NCI-H1105 treated with DMSO at 0.1 percent for 48 hours (cell line): ENCODE data around the gene ENOX1.

Source experiments
- DNase-seq: peaks from one replicate; lab custom pipeline; 2025; lab: John Stamatoyannopoulos, UW

The ENOX1 gene

GRCh38 chr13:43289470-43290255 is 497.1 kb downstream of the ENOX1 start:
- DNase-seq, result peak; percentile 77

- no peak for DNase-seq
These were observed 500.0 kb downstream of the ENOX1 start for GRCh38 chr13:43286751-43287150.

- peak; percentile 36 for DNase-seq
These were observed 500.7 kb downstream of the ENOX1 start for GRCh38 chr13:43285933-43286597.

- DNase-seq, result no peak
These were observed 502.6 kb downstream of the ENOX1 start for GRCh38 chr13:43284162-43284561.

- no peak for DNase-seq
These were observed 507.1 kb downstream of the ENOX1 start for GRCh38 chr13:43279696-43280095.

GRCh38 chr13:43278127-43278526 is 508.6 kb downstream of the ENOX1 start:
- DNase-seq, result no peak

- no peak for DNase-seq
These were observed 509.6 kb downstream of the ENOX1 start for GRCh38 chr13:43277142-43277541.

GRCh38 chr13:43274881-43275280 is 511.9 kb downstream of the ENOX1 start:
- DNase-seq, result no peak

- peak; percentile 1 for DNase-seq
These were observed 513.4 kb downstream of the ENOX1 start for GRCh38 chr13:43273362-43273761.

GRCh38 chr13:43272851-43273250 is 513.9 kb downstream of the ENOX1 start:
- no peak for DNase-seq

- DNase-seq, result no peak
These were observed 515.6 kb downstream of the ENOX1 start for GRCh38 chr13:43271152-43271551.

GRCh38 chr13:43270130-43270830 is 516.5 kb downstream of the ENOX1 start:
- no peak for DNase-seq

GRCh38 chr13:43269037-43269481 is 517.7 kb downstream of the ENOX1 start:
- no peak for DNase-seq

GRCh38 chr13:43268632-43269031 is 518.1 kb downstream of the ENOX1 start:
- peak; percentile 28 for DNase-seq

- no peak for DNase-seq
These were observed 518.9 kb downstream of the ENOX1 start for GRCh38 chr13:43267916-43268315.

- no peak for DNase-seq
These were observed 519.7 kb downstream of the ENOX1 start for GRCh38 chr13:43266936-43267615.

GRCh38 chr13:43265028-43265427 is 521.7 kb downstream of the ENOX1 start:
- no peak for DNase-seq

- DNase-seq, result no peak
These were observed 522.3 kb downstream of the ENOX1 start for GRCh38 chr13:43264458-43264857.

GRCh38 chr13:43263047-43263446 is 523.7 kb downstream of the ENOX1 start:
- no peak for DNase-seq

- no peak for DNase-seq
These were observed 525.8 kb downstream of the ENOX1 start for GRCh38 chr13:43260999-43261398.

- no peak for DNase-seq
These were observed 528.0 kb downstream of the ENOX1 start for GRCh38 chr13:43258771-43259170.

GRCh38 chr13:43257765-43258164 is 529.0 kb downstream of the ENOX1 start:
- DNase-seq, result no peak
